HUDEP-2 (cell line): Measurements from ENCODE around the gene P2RX1.

ENCODE experiments used
- DNase-seq, 76 experiments: peaks; one replicate each; lab custom pipeline; 2025; ENCODE audit not compliant: unreplicated experiment in 76 of 76; lab: John Stamatoyannopoulos, UW

The P2RX1 gene

DNA sequence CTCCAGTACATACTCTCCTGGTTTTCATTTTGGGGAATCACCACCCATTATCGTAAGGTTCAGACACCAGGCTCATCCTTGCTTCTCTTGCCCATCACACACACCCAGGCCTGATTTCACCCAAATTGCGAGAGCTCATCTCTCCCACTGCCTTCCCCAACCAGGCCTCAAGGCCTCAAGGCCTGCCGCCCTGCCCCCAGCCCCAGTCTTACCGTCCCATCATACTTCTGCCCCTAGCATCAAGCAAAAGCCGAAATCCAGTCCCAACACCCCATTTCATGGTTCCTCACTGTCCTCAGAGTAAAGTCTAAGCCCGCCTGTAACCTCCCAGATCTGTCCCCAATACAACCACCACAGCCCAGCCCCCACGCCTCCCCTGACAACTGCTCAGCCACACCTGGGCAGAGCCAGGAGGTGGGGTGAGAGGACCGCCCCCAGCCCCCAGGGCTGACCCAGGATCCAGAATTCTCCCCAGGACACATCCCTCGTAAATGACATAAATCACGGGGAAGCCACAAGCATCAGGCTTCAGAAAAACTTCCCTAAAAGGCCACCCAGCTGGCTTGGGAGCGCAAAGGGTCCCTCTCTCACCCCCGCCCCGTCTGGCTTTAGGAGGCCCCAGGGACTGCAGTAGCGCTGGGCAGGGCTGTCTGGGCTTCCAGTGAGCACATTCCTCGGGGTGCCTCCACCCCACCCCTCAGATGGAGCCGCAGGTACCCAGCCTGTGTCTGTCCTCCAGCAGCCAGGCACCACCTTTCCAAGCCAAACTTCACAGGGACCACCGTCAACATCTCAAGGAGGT lies 9.6 kb upstream of the P2RX1 start:
- no peak for DNase-seq

DNA sequence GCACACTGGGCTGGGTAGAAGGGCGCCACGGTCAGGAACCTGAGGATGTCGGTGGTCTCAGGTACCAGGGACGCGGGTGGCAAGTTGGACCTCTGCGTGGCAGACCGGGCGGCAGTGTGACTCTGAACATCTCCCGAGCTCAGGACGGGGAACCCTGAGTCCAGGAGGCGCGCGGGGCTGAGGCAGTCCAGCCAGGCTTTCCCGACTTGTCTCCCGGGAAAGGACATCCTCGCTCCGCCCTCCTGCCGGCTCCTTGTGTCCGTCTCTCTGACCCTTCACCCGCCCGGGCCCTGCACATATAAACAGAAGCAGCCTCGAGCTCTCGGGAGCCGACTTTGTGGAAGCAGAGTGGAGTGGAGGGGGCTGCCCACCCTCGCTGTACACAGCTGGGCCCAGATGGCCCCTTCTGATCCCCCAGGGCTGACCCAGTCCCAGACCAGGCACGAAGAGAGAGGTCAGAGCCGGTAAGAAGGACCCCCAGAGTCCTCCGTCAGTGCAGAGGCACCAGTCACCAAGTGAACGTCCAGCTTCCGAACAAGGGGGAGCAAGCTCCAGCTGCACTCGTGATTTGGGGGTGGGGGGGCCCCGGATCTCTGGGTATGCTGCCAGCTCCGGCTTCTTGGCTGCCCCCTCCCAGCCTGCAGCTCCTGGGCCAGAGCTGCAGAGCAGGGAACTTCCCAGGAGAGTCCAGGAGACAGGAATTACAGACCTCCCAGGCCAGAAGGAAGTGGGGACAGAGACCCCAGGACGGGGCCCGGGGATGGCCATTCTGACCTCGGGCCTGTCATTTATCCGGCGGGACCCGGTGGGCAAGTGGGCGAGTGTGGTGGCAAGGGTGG lies 8.5 kb upstream of the P2RX1 start:
- DNase-seq = no peak

DNA sequence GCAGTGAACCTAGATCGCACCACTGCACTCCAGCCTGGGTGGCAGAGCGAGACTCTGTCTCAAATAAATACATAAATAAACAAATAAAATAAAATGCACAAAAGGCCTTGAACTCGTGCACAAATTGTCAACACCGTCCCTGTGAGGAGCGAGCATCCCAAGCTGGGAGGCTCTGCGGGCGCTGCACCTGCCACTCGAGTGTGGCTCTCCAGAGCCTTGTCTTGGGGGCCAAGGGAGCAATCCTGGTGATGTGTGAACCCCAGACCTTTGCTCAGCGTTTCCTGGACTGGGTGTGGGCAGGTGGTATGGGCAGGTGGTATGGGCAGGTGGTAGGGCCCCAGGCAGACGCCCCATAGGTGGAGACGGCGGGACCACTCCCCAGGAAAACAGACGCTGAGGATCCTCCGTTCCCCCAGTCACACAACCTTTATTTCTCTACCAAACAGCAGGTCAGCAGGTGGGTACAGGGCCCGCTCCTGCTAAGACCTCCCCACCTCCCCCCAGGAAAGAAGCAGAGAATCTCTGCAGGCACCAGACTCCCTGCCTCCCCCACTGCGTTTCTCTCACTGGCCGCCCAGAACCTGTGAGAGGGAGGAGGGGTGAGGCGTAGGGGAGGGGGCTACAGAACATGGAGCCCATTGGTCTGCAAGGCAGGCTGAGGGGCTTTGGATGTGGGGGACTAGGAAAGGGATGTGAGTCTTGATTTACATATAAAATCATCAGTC lies 7.4 kb upstream of the P2RX1 start:
- no peak for DNase-seq

DNA sequence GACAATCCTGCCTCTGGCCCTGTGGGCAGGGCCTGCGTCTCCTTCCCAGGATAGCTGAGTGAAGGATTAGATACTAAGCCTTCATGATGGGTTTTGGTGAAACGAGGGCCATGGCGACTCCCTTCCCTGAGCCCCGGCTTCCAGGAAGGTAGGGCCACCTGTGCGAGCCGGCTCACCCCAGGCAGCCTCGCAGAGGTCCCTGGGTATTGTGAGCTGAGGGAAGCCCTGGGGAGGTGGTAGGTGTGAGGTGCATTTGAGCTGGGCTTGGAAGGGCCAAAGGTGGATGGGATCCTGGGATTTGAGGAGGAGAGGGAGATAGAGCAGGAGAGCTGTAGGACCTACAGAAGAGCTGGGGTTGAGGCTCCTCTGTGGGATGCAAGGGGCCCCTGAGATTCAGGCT lies 6.5 kb upstream of the P2RX1 start:
- no peak for DNase-seq

DNA sequence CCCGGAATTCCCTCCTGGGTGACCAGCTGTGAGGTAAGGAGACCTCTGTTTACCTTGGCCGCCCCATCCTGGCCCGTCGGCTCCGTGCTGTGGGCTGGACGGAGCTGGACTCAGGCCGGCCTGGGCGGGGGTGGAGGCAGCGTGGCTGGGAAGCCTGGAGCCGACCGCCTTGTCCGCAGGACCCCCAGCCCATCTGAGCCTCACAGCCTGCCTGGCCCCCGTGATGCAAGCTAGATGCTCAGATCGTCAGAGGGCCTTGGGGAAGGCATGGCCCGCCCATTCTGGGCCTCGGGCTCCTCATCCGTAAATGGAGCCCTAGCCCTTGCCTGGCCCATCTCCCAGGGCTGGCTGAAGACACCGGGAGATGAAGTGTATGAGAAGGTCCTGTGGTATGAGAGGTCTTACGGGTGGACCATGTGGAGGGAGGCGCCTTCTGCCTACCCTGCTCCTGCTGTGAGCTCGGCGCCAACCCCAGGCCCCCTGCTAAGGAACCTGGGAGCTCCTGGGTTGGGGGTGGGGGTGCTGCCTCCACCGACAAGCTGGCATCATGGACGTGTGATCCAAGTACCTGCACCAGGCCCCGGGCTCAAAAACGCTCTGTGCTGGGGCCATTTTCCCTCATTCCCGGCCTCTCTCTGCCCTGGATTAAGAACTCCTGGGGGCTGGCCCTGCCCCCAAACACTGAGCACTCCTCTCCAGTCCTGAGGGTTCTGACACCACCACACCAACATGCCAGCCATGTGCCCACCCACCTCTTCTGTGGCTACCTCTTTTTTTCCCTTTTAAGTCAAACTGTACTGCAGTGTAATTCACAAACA lies 5.4 kb upstream of the P2RX1 start:
- DNase-seq = no peak

DNA sequence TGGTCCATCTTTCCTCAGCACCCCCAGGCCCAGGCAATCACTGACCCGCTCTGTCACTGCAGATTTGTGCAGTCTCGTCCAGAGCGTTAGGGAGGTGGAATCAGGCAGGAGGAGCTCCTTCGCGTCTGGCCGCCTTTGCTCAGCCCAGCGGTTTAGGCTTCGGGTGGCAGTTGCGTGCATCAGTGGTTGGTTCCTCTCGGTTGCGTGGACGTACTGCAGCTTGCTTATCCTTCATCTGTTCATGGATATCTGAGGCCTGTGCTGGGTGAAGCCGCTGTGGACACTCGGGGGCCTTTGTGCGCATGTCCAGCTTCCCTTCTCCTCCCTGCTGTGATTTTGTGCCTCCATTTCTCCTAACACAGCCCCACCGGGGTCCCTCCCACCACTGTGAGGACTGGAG lies 4.7 kb upstream of the P2RX1 start:
- no peak for DNase-seq

DNA sequence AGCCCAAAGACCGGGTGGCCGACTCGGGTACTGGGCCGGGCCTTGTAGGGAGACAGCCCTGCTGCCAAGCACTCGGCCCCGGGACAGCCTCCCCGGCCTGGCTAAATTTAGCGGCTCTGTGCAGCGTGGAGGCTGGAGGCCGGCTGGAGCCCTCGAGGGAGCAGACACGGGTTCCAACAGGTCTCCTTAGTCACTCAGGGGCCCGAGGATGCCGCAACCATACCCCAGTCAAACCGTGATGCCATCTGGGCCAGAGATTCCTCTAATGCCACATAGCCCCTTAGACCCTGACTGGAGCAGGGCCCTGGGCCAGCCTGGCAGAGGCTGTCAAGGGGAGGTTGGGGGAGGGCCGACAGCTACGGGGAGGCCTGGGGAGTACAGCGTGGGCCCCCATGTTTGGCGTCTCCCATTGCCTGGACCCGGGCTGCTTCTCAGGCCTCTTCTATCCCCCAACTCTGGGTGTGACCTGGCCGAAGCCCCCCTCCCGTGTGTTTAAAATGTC lies 2.9 kb upstream of the P2RX1 start:
- DNase-seq = no peak

DNA sequence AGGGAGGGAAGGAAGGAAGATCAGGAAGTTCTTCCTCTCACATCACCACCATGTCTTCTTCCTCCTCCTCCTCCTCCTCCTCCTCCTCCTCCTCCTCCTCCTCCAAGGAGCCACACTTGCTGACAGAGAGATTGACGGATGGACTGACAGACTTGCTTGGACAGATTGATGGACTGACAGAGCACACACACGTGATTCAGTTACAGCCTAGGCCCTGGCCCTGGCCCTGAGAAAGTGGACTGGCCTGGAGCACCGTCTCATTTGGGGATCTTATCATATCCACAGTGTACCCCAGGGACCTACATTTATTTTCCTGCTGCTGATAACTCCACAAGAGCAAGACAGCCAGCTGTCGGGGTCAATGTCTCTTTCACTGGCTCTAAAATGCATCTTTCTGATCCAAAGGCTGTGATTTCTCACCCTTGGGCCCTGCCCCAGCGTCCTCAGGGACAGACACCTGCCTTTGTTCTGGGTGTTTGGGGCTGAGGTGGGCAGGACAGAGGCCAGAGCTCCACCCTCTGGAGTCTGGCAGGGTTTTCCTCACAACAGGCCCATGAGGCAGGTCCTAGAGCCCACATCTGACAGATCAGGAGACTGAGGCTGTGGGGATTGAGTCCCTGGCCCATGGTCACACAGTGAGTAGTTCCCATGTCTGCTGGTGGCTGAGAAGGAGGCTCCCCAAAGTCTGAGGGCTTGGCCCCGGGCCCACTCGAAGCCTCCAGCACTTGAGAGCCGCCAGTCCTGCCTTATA lies 2.3 kb upstream of the P2RX1 start:
- DNase-seq = no peak

DNA sequence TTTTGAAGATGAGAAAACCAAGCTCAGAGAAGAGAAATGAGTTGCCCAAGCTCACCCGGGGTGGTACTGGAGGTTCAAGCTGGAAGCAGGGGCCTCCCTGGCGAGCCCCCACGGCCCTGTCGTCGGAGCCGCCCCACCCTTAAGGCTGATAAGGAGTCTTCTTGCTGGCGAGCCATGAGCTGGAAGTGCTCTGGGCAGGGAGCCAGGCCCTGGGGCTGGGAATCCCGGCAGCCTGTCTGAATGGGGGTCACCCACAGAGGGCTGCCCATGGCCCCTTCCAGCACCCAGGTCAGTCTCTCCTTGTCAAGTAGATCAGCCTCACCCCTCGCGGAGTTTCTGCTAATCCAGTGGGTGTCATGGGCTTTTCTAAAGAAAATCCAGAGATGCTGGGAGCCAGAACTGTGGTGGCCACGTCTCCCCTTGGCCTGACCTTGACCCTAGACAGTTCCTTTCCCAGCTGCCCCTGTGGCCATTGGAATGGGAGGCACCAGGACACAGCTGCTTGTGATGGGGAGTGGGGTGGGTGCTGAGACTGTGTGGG lies 1.2 kb upstream of the P2RX1 start:
- peak in 51 of 76 experiments; percentile 3 to 76 (median 38) for DNase-seq

DNA sequence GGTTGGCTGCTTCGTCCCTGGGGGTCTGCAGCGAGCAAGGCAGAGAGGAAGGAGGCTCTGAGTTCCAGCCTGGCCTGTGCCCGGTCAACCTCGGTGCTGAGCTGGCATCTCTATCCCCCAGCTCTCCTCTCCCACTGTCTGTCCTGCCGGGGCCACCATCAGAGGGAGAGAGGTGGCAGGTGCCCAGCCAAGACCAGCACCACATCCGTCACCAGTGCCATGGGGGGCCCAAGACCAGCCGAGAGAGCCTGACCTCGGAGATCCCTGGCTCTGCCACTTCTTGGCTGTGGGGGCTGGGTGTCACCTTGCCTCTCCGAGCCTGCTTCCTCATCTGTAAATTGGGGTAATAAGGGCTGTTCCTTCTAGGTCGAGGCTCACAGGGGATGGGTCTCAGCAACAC lies 560 bp upstream of the P2RX1 start:
- peak in 15 of 76 experiments; percentile 4 to 70 (median 23) for DNase-seq

DNA sequence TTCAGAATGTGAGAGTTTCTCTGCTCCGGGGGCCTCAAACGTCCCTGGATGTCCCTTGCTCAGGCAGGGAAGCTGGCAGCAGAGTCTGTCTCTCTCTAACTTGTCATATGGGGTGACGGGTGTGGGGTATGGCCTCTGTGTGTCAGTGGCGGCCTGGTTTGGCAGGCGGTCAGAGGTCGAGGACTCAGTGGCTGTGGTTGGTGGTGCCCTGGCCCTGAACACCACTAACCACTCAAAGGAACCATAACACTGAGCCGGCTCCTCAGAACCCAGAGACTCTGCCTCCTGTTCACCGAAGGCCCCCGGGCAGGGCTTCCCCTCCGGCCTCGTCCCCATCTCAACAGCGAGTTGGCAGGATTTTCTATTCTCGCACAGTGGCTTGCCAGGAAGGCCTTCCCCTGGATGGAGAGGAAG lies 677 bp downstream of the P2RX1 start:
- DNase-seq = peak in 50 of 76 experiments; percentile 5 to 57 (median 30)

DNA sequence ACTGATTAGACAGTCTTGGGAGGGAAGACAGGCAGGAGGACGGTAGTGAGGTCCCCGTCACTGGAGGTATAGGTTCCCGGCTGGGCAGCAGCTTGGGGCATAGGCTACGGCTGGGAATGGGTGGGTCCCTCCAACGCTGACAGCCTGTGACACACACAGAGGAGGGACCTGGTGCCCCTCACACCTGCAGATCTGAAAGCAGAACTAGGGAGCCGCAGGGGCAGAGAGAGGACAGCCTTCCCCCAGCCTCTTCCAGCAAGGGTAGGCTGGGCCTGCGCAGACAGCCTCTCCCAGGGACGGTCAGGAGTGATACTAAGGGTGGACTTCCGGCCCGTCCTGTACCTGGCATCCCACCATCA lies 2.0 kb downstream of the P2RX1 start:
- DNase-seq = no peak

DNA sequence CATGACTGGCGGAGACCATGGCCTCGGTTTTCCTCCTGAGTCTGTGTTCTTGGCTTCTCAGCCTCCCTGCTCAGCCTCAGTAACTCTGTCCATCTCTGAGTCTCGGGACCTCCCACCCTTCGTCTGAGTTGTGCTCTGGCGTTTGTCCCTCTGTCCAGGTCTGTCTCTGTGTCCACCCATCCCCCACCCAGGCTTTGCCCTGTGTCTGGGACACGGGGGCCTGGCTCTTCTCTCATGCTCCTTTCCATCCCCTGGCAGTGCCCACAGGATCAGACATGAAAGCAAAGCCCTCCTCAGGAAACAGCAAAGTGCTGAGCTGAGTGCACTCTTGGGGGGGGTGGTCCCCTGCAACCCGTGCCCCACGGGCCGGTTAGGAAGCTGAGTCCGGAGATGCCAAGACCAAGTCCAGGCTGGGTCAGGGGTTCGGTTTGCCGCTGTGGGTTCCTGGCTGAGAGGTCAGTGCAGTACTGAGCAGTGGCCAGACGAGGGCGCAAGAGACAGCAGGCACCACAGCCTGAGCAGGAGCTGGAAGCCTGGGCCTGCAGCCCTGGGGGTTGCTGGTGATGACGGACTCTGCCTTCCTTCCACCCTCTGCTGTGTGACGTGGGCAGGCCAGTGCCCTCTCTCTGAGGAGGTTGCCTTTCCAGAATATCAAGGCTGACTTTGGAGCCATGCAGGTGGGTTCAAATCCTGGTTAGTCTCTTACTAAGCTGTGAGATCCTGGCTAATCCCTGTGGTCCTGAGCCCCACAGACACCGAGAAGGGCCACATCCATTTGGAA lies 2.5 kb downstream of the P2RX1 start:
- peak in 68 of 76 experiments; percentile 9 to 88 (median 65) for DNase-seq

DNA sequence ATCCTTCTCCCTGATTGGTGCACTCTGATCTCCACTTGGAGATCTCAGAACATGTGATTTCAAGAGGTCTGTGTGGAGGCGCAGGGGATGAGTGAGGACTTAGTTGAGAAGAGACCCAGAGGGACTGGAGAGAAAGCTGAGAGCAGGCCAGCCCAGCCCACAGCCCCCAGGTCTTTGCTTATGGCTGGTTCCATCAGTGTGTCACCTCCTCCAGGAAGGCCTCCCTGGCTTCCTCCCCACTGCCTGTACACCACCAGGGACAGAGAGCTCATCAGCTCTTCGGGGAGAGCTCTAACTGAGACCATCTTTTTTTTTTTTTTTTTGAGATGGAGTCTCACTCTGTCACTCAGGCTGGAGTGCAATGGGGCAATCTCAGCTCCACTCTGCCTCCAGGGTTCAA lies 3.4 kb downstream of the P2RX1 start:
- DNase-seq = no peak

DNA sequence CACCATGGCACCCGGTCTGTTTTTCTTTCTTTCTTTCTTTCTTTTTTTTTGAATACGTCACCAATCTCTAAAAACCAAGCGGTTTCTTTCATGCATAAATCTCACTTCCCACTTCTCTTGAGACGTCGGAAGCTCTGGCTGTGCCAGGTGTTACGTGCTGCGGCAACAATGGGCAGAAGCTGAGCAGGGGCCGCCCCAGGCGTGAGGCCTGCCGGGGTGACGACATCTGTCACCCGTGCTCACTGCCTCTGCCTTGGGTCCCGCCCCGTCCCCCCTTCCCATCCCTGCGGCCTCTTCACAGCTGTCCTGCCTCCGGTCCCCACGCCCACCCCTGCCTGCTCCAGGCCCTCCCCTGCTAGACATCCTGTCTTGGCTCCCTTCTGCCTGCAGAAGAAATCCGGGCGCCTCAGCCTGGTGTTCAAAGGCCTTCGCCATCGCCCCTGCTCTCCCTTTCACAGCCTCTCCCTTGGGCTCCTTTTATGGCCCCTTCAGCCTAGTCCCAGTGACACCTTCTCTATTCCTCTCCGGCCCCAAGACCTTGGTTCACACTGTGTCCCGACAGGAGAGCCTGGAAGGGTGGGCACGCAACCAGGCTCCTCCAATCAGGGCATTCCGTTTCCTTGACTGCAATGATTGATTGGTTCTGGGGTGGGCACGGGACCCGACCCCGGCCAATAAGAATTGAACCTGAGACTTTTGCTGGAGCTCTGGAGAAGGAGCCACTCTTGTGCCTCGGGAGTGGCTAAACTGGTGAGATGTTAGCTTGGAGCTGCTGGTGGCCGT lies 4.8 kb downstream of the P2RX1 start:
- DNase-seq = no peak

DNA sequence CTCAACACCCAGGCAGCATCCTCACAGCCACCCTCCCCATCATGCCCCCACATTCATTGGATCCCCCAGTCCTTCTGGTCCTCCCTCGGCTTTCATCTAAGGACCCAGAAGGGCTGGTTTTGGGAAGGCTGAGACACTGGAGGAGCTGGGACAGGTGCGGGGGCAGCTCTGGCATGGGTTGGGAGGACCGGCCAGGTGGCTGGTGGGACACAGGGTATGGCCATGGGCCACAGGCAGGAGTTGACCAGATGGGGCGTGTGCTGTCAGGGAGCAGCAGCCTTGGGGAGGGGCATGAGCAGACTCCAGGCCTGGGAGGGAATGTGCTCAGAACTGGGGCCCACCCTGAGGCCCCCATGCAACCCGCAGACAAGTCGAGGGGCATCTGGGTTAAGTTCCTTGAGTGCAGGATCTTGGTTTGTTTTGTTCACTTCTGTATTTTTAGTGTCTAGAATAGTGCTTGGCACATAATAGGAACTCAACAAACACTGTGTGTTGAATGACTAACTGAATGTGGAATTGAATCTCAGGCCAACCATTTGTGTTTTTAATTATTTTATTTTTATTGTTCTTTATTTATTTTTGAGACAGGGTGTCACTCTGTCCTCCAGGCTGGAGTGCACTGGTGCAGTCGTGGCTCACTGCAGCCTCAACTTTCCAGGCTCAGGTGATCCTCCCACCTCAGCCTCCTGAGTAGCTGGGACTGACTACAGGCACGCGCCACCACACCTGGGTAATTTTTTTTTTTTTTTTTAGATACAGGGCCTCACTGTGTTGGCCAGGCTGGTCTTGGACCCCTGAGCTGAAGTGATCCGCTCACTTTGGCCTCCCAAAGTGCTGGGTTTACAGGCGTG lies 5.6 kb downstream of the P2RX1 start:
- DNase-seq = no peak

DNA sequence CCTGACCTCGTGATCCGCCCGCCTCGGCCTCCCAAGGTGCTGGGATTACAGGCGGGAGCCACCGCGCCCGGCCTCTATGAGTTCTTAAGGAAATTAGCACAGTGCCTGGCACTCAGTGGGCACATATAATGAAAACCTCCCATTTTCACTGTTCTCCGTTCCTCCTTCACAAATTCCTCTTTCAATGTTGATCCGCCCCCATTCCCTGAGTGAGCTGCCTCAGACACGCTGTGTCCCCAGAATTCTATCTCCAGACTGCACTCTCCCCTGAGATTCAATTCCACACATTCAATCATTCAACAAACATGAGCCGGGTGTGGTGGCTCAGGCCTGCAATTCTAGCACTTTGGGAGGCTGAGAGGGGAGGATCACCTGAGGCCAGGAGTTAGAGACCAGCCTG lies 7.0 kb downstream of the P2RX1 start:
- DNase-seq = no peak
